ENCODE measurements around the gene MBLAC1.

Gene MBLAC1

DNA sequence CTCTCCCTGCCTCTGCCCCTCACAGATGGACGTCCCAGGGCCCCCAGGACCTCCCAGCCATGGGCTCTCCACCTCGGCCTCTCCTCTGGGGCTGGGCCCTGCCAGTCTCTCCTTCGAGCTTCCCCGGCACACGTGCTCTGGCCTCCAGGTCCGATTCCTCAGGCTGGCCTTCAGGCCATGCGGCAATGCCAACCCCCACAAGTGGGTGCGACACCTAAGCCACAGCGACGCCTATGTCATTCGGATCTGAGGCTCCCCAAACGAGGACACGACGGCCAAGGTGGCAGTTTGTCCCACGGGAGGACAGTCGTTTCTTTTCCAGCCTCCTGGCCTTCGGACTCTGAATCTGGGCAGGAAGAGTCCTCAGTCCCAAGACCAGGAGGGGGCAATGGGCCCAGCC lies 20.1 kb upstream of the MBLAC1 start:
- DNase-seq (no peak), ATAC-seq (ENCODE audit: insufficient read depth, low read depth) (no peak)
- Histone ChIP-seq H3K27ac (ENCODE audit: low read length) (no peak overlapping the region), H3K9me3 (ENCODE audit: insufficient read depth, low read length, severe bottlenecking) (no peaks in the 10 kb centered on the region), H3K79me2 (ENCODE audit: insufficient read depth, low read length) (peaks cover 16% of the 10 kb centered on the region), H3K36me3 (ENCODE audit: insufficient read depth, low read length) (peaks cover 77% of the 10 kb centered on the region), H3K9ac (ENCODE audit: low read depth, low read length) (no peak overlapping the region), H3K4me2 (ENCODE audit: insufficient read depth, low read length) (no peak overlapping the region), H3K4me1 (ENCODE audit: insufficient read depth, low read length) (peaks cover 15% of the 10 kb centered on the region), H4K20me1 (ENCODE audit: insufficient read depth, low read length) (no peaks in the 10 kb centered on the region; the same call in 1 of the 2 replicates), H2AFZ (ENCODE audit: low read depth, low read length) (no peak overlapping the region), H3K27me3 (ENCODE audit: insufficient read depth, low read length, poor library complexity) (no peaks in the 10 kb centered on the region), H3K4me3 (ENCODE audit: low read depth in 1 of 2, low read length in 2 of 2) (no peak overlapping the region)
- TF ChIP-seq CTCF (IDR thresholded peaks at IDR 0.05; ENCODE audit: borderline replicate concordance, extremely low read depth, low read length, poor library complexity, severe bottlenecking) = no peak
- TF ChIP-seq EZH2 (IDR thresholded peaks at IDR 0.05; ENCODE audit: borderline replicate concordance, low read depth, low read length, severe bottlenecking) = no peak

DNA sequence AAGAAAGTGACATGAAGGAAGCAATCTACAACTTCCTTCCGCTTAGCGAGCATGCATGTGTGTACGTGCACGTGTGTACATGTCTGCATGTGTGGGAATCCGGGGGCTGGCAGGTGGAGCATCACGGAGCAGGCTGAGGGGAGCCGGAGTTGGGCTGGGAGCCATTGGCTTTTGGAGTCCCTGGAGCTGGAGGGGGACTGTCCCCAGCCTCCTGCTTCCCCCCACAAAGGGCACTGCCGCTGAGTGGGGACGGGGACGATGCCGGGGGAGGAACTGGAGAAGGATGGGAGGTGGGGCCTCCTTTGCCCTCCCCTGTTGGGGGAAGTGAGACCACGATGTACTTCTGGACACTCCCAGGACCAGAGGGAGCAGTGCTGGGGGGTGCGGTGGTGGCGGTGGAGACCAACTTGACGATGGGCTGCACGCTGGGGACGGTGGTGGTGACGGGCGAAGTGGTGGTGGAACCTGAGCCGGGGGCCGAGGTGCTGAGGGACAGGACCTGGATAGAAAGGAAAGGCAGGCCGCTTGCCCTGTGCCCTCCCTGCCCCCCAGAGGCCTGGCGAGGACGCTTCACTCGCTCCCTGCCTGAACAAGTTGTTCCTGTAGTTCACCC lies 19.5 kb upstream of the MBLAC1 start:
- H3K36me3 ChIP-seq (ENCODE audit: insufficient read depth, low read length) = peaks cover 83% of the 10 kb centered on the region
- TF ChIP-seq EZH2 (IDR thresholded peaks at IDR 0.05; ENCODE audit: borderline replicate concordance, low read depth, low read length, severe bottlenecking) (no peak), CTCF (IDR thresholded peaks at IDR 0.05; ENCODE audit: borderline replicate concordance, extremely low read depth, low read length, poor library complexity, severe bottlenecking) (no peak)
- H3K9ac ChIP-seq (ENCODE audit: low read depth, low read length) = no peak overlapping the region
- no peaks in the 10 kb centered on the region for H3K27me3 ChIP-seq (ENCODE audit: insufficient read depth, low read length, poor library complexity)
- no peak for DNase-seq
- H3K79me2 ChIP-seq (ENCODE audit: insufficient read depth, low read length) = peaks cover 11% of the 10 kb centered on the region
- no peak overlapping the region for H3K4me2 ChIP-seq (ENCODE audit: insufficient read depth, low read length)
- peaks cover 13% of the 10 kb centered on the region for H3K4me1 ChIP-seq (ENCODE audit: insufficient read depth, low read length)
- H3K4me3 ChIP-seq (ENCODE audit: low read depth in 1 of 2, low read length in 2 of 2) = no peak overlapping the region
- no peak overlapping the region for H3K27ac ChIP-seq (ENCODE audit: low read length)
- no peaks in the 10 kb centered on the region for H3K9me3 ChIP-seq (ENCODE audit: insufficient read depth, low read length, severe bottlenecking)
- ATAC-seq (ENCODE audit: insufficient read depth, low read depth) = no peak
- no peaks in the 10 kb centered on the region; the same call in 1 of the 2 replicates for H4K20me1 ChIP-seq (ENCODE audit: insufficient read depth, low read length)
- no peak overlapping the region for H2AFZ ChIP-seq (ENCODE audit: low read depth, low read length)

DNA sequence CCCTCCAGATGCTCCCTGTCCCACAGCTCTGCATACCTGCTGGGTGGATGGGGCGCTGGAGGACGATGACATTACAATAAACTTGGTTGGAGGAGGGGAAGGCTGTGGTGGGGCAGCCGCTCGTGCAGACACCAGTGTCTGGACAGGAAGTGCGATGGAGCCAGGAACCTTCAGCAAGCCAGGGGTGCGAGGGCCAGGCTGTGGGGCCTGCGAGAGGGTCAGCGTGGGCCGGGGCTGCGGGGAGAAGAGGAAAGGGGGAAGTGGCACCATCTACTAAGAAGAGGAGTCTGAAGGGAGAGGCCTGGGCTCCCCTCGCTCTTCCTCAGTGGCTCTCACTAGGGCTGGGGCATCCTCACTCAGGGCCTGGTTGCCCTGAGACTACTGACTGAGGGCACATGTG lies 18.9 kb upstream of the MBLAC1 start:
- H3K27me3 ChIP-seq (ENCODE audit: insufficient read depth, low read length, poor library complexity) = no peaks in the 10 kb centered on the region
- H3K9me3 ChIP-seq (ENCODE audit: insufficient read depth, low read length, severe bottlenecking) = no peaks in the 10 kb centered on the region
- H3K36me3 ChIP-seq (ENCODE audit: insufficient read depth, low read length) = peaks cover 89% of the 10 kb centered on the region
- H3K79me2 ChIP-seq (ENCODE audit: insufficient read depth, low read length) = peaks cover 5% of the 10 kb centered on the region; the same call in 1 of the 2 replicates
- ATAC-seq (ENCODE audit: insufficient read depth, low read depth) (0 out of 3 replicates have a peak, but pooled peaks have one; percentile 7), DNase-seq (no peak)
- peaks cover 6% of the 10 kb centered on the region for H3K4me1 ChIP-seq (ENCODE audit: insufficient read depth, low read length)
- no peaks in the 10 kb centered on the region; the same call in 1 of the 2 replicates for H4K20me1 ChIP-seq (ENCODE audit: insufficient read depth, low read length)
- H3K4me3 ChIP-seq (ENCODE audit: low read depth in 1 of 2, low read length in 2 of 2) = no peak overlapping the region
- no peak overlapping the region for H3K4me2 ChIP-seq (ENCODE audit: insufficient read depth, low read length)
- H3K27ac ChIP-seq (ENCODE audit: low read length) = no peak overlapping the region
- no peak for TF ChIP-seq EZH2 (IDR thresholded peaks at IDR 0.05; ENCODE audit: borderline replicate concordance, low read depth, low read length, severe bottlenecking)
- no peak for TF ChIP-seq CTCF (IDR thresholded peaks at IDR 0.05; ENCODE audit: borderline replicate concordance, extremely low read depth, low read length, poor library complexity, severe bottlenecking)
- H2AFZ ChIP-seq (ENCODE audit: low read depth, low read length) = no peak overlapping the region
- no peak overlapping the region for H3K9ac ChIP-seq (ENCODE audit: low read depth, low read length)

Data from DND-41 (cell line).